HG02571 (cell line): ENCODE results near the gene COBLL1.
A peak's percentile ranks its signal among the peaks of the same experiment; 100 is the strongest.
"Not testable (repeated sequence)": the region's sequence is repeated elsewhere in the genome, so short reads cannot be mapped to it uniquely, and the experiment has no call there.

Experiments
- ATAC-seq: cut with Tn5 transposase; IDR thresholded peaks from one replicate; pipeline ENCODE4 v1.9.1; 2021; ENCODE audit warnings: mild to moderate bottlenecking, moderate library complexity; ENCODE audit not compliant: unreplicated experiment

The COBLL1 gene, protein sequence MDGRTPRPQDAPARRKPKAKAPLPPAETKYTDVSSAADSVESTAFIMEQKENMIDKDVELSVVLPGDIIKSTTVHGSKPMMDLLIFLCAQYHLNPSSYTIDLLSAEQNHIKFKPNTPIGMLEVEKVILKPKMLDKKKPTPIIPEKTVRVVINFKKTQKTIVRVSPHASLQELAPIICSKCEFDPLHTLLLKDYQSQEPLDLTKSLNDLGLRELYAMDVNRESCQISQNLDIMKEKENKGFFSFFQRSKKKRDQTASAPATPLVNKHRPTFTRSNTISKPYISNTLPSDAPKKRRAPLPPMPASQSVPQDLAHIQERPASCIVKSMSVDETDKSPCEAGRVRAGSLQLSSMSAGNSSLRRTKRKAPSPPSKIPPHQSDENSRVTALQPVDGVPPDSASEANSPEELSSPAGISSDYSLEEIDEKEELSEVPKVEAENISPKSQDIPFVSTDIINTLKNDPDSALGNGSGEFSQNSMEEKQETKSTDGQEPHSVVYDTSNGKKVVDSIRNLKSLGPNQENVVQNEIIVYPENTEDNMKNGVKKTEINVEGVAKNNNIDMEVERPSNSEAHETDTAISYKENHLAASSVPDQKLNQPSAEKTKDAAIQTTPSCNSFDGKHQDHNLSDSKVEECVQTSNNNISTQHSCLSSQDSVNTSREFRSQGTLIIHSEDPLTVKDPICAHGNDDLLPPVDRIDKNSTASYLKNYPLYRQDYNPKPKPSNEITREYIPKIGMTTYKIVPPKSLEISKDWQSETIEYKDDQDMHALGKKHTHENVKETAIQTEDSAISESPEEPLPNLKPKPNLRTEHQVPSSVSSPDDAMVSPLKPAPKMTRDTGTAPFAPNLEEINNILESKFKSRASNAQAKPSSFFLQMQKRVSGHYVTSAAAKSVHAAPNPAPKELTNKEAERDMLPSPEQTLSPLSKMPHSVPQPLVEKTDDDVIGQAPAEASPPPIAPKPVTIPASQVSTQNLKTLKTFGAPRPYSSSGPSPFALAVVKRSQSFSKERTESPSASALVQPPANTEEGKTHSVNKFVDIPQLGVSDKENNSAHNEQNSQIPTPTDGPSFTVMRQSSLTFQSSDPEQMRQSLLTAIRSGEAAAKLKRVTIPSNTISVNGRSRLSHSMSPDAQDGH

DNA sequence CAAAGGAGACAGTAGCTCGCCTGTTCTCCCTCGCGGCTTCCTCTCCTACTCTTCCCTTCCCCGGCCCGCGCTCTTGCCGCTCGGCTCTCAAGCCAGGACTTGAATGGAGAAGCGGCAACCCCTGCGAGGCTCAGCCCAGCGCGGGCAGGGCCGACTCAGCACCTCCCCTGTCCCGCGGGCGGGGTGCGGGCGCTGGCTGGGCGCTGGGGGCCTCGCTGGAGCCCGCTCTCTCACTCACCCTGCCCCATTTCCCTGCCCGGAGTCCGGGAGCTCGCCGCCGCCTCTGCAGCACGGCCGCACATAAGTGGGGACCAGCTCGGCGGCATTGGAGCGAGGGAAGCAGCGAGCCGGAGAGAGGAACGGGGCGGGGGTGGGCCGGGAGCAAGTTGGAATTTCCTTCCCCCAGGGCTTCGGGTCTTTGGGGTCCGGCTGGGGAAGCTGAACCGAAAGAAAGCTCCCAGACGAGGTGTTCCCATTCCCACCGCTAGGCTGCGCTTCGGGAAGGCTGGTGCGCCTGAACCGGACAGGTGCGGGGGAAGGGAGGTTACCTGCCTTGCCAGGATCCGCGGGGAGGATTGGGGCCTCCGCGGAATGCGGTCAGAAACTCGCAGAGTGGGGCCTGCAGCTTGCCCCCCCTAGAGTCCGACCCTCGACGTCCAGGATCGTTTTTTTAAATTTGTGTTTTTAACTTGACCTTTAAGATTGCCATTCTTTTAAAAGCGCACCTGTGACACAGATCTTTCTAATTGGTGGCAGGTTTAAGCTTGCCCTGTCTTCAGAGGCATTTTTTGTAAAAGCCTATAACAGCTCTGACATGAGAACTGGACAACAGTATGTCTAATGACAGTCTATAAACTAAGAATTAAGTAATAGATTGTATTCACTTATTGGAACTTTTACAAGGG is at the start of gene COBLL1:
Gene COBLL1 (minus strand): TSS at position 105 of the 905 bp plus-strand sequence. CDS start 627 bp downstream, outside the sequence.
- peak; percentile 63 for ATAC-seq

DNA sequence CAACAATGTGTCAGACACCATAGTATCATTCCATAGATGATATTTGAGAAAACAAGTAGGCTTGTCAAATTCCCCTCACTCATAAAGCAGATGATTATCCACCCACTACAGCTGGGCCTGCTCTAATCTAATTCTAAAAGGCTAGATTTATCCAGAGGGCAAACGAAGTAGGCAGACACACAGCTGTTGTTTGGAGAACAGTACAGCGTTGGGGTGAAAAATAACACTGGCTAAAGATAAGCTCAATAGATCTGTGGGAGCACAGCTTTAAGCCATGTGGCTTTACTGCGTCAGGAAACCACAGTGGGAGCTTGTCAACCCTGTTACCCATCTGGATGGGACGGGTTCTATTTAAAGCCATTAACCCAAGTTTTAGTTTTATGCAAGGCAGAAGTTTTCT is 48.9 kb upstream of the COBLL1 start:
- ATAC-seq: no peak

DNA sequence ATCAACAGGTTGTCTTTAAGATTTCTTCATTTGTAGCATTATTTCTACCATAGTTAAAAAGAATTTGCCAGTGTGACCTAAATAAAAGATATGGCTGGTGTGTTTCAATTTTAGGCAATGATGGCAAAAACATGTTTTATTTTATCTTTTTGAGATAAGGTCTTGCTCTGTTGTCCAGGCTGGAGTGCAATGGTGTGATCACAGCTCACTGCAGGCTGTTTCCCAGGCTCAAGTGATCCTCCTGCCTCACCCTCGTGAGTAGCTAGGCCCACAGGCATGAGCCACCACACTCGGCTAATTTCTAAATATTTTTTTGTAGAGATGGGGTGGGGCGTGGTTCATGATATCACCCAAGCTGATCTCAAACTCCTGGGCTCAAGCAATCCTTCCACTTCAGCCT is 47.0 kb upstream of the COBLL1 start:
- no peak for ATAC-seq

DNA sequence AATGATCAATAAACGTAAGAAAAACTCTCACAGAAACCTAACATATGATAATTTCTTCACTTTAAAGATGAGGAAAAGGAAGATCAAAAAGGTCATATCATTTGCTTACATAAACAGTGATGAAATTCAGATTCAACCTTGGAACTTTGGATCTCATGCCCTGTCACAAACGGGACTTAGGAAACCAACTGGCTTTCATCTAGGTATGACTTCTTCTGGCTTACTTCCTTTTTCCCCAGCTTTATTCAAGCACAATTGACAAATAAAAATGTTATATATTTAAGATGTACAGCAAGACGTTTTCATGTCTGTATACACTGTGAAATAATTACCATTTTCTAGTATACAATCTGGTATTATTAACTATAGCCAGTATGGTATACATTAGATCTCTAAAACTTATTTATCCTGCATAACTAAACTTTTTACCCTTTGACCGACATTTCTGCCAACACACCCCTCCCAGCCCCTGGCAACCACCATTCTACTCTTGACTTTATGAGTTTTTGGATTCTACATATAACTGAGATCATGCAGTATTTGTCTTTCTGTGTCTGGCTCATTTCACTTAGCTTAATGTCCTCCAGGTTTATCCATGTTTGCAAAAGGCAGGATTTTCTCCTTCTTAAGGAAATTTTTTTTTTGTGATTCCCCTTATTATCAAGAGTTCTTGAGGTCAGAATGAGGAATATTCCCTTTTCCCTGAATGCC is 46.0 kb upstream of the COBLL1 start:
- ATAC-seq: no peak

DNA sequence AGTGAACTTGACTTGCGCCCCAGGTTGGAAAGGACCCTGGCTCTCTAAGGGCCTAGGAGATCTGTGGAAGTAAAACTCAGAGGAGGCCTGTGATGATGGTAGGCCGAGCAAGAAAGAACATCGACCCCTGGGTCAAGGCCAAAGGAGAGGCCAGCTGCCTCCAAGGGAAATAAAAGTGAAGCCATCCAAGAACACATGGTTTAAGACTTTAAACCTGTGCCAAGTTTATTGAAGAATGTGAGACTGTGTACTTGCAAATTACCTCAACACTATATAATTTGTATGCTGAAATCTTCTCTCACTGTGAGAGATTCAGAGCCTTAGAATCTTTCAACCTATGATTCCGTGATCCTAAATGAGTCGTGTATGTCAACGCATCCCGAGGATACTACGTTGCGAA is 40.7 kb upstream of the COBLL1 start:
- ATAC-seq: no peak

DNA sequence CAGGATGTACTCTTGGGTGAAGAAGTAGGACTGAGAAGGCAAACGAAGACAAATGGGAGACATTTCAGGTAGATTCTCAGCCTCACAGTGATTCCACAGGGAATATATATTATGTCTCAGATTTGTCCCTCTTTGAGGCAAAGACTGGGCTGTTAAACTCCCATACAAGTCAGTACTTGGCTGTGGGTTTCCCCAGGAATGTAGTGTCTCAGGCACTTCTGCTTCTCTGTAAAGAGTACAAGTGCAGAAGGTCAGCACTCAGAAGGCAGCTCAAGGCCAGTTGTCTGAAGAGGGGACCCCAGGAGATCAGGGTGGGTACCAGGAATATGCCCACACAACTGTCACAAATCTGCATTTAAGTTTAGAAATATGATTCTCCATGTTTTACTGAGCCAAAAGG is 39.9 kb upstream of the COBLL1 start:
- no peak for ATAC-seq

DNA sequence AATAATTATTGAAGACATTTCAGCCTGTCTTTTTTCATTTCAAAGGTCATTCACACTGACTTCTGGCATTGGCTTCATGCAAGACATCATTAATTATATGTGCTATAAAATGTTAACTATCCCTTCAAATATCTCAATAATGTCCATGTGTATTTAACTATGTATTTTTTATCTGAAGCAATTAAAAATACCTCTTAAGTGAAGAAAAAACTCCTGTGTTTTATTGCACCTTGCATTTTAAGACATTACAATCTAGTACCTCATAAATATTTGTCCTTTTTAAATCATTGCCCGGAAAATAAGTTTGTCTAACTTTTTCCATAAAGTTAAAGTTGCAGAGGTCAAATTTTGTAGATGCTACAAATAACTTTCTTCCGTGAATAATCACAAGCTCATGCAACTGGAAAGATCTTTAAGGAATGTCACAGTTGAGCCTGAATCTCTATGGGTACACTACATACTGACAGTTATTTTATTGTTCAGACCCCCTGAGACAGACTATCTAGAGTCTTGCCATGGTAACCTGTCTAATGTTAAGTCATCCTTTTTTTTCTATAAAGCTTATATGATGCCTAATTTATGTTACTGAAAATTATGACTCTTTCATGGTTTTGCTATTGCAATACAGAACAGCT is 38.4 kb upstream of the COBLL1 start:
- no peak for ATAC-seq

DNA sequence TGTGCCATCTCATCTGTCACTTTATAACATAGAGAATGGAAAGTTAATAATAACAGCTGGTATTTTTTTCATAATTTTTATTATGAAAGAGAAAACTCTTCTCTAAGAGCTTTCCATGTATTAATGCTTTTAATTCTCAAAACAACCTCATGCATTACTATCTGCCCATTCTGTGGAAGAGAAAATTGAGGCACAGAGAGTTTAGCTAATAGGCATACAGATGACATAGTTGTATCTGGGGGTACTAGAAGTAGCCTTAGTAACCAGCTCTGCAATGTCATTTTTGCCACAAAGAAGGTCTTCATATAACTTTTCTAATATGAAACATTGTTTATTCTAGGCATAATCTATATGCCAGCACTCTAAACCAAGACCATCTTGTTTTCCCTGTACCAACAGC is 36.3 kb upstream of the COBLL1 start:
- no peak for ATAC-seq

DNA sequence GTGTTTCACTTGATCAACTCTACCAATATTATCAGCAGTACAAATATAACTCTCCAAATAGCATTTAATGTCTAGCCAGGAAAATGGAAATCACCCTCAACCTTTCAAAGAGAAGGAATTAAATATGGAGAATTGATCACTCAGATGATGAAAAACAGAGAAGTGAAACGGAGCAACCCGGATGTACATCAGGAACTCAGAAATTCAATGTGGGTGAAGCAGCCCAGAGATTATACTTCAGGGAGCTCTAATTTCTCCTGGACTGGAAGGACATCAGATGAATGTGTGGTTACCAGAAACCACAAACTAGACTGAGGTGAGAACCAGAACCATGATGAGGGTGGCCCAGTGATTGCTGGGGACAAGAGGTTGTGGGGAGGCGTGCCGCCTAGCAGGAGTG is 35.5 kb upstream of the COBLL1 start:
- ATAC-seq: no peak

DNA sequence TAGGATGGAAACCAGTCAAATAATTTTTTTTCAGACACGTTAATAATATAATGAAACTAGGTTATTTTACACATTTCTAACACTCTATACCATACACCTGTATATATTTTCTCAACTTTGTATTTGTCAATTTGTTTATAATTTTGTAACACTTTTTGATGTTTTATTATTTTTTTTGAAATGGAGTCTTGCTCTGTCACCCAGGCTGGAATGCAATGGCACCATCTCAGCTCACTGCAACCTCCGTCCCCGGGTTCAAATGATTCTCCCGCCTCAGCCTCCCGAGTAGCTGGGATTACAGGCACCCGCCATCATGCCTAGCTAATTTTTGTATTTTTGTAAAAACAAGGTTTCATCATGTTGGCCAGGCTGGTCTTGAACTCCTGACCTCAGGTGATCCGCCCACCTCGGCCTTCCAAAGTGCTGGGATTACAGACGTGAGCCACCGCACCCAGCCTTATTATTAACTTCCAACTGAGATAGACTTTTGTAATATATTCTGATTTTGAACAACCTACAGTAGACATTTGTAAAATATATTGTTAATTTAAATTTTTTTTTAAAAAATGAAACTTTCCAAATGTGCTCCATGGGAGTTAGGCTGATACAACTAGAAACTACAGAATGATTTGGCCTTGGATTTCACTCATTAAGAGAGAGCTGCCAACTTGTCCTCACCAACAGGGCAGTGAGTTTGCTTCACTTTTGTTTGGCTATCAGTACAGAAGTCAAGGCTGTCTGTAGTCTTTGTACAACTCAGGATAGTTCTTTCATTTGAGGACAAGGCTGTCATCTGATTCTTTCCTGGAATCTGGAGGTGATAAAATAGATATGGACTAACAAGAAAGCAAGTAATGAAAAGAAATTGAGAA is 33.9 kb upstream of the COBLL1 start:
- ATAC-seq: no peak

DNA sequence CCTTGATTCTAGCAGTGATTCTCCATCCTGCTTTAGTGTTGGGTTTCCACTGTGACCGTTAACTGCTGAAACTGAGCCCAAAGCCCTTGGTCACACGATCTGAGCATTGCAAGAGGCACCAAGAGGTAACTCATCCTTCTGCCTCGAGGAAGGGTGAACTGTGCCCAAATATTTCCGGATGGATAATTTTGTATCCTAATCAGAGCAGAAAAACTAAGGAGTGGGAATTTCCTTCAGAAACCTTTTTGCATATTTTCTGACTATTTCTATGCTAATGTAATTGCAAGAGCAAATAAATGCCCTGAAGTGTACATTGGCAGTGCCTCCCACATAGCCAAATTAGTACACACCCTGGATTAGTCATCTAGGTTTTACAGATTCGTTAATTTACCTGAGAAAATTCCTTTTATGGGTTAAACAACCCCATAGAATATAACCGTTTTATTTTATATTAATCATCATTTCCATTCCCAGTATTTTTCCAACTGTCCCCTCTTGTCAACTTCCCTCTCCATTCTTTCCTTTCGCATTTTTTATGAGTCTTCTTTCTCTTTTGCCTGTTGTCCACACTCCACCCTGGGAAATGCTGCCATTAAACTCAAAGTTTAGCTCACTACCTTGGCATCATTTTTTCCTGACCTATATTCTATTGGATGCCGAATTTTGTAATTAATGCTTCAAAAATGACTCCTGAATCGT is 31.7 kb upstream of the COBLL1 start:
- no peak for ATAC-seq

DNA sequence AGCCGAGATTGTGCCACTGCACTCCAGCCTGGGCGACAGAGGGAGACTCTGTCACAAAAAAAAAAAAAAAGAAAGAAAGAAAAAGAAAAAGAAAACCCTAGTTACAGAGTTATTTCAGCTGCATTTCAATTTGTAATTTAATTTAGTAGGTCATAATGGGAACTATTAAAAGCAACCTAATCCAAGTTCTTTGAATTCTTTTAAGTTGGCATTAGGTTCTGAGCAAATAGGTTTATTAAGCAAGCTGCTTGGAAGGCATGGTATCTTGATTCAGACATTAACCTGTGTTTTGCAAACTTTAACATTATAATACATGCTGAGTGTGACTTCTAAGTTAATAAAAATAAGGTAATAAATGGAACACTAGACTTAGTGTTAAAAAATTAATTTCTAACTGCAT is 29.8 kb upstream of the COBLL1 start:
- ATAC-seq: no peak

DNA sequence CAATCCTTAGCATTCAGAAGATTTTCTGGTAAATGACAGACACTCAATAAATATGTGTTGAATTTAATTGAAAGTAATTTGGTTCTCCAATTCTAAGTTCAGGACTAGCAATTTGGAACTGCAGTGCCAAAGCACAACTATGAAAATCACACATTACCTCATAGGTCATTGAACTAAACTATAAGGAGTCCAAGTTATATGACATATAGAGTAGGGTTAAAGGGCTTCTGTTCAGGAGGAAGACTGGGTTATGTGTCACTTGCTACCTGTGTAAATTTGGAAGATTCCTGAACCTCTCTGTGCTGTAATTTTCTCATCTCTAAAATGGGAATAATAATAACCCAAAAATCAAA is 27.8 kb upstream of the COBLL1 start:
- no peak for ATAC-seq

DNA sequence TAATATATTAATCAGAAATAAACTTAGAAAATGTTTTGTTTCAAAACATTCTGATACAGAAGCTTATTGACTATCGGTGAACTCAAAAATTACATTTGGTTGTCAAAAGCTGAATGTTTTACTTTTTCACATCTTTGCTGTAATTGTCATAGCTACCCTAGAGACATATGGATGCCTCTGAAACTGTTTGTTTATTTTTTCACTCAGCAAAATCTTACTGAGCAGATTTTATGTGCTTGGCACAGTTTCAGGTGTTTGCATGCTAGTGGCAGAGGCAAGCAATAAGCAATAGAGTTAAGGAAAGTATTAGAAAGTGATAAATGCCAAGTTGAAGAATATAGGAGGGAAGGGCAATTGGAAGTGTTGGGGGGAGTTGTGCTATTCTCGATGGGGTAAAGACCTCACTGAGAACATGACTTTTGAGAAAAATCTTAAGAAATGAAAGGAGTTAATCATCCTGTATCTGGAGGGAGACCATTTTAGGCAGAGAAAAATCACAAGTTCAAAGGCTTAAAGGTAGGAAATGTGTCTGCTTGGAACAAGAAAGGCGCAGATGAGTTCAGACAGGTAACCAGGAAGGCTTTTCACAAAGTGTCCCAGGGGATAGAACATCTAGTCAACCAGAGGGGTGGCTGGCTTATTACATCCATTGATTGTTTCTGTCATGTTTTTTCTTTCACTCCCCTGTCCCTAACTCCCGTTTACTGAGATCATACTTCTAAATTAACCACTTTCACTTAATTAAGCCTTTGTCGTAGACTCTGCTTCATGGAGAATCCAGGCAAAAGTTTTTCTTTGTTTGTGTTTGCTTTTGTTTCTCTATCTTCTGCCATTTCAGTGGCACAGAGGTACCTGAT is 27.2 kb upstream of the COBLL1 start:
- ATAC-seq: no peak

DNA sequence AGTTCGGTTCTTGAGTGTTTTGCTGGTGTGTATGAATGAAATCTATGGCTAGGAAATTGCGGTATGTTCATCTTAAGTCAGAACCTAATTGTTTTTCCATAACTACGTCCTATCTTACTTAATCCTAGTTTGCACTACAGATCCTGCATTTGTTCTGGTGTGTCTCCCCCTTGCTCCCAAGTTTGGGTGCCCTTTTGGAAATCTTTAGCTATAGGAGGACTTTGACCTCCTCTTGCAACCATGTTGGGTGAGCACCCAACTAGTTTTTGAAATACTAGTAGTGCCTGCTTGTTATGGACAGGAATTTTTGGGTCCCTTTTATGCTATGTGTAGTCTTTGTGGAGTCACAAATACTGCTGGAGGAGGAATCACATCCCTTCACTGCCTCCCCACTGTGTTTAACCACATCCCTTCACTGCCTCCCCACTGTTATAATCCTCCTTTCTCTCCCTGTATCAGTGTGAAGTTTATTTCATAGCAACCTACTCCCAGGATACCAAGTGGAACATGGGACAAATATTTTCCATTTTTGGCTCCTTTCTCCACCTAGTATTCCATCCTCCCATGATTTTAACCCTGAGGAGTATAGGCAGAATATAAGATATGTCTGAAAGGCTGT is 26.3 kb upstream of the COBLL1 start:
- no peak for ATAC-seq

DNA sequence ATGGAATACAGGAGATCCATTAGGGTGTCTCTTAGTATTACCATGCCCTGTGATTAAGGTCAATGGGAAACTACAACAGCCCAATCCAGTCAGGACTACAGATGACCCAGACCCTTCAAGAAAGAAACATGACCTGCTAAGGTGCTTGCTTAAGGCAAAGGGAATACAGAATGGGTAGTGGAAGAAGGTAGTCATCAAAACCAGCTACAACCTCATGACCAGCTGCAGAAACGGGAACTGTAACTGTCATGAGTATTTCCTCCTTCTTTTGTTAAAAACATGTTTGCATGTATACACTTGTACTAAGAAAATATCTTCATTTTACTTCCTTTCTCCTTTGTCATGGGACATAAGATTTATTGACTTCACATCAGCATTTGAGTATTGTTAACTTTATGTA is 24.8 kb upstream of the COBLL1 start:
- ATAC-seq: not testable (repeated sequence)

DNA sequence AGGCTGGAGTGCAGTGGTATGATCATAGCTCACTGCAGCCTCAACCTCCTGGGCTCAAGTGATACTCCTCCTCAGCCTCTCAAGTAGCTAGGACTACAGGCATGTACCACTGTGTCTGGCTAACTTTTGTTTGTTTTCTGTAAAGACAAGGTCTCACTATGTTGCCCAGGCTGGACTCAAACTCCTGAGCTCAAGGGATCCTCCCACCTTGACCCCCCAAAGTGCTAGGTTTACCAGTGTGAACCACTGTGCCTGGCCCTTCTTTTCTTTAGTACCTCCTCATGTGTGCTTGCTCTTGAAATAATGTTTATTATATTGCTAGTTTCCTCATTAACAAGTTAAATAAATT is 19.0 kb upstream of the COBLL1 start:
- no peak for ATAC-seq
